Iris pigment epithelial cell (primary cell): ENCODE results near the gene STAT5A.

Experiments used
- DNase-seq: peaks from one replicate; pipeline ENCODE4 v3.0.0-alpha.2; 2011; ENCODE audit warnings: low read depth

STAT5A gene

GRCh38 chr17:42268236-42268635, 20.1 kb upstream of the STAT5A start:
- no peak for DNase-seq

DNA sequence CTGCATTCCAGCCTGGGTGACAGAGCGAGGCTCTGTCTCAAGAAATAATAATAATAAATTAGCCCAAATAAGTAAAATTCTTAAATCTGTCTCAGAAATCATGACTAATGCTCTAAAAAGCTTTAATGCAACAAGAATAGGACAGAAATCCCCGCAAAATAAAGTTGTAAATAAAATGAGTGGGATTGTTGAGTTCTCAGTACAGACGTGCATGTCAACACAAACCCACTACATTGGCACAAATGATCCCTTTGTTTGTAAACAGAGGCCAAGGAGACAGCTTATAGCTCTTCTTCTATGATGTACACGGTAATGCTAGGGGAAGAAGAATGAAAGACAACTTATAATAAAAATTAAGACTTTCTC, 18.1 kb upstream of the STAT5A start:
- peak; percentile 81 for DNase-seq

GRCh38 chr17:42270596-42270995, 17.7 kb upstream of the STAT5A start:
- DNase-seq: peak; percentile 28

- no peak for DNase-seq
These were observed 17.1 kb upstream of the STAT5A start for GRCh38 chr17:42271006-42271778.

DNA sequence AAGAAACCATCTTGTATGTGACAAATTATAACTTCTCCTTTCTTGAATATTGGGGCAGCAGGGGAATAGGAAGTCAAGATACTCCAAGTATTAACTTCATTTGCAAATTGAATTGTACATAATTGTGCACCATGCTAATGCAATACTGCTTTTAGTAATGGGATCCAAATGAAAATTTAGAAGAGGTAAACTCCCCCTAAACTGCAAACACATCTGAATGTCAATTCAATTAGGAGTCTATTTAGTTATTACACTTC, 16.6 kb upstream of the STAT5A start:
- DNase-seq: no peak

DNA sequence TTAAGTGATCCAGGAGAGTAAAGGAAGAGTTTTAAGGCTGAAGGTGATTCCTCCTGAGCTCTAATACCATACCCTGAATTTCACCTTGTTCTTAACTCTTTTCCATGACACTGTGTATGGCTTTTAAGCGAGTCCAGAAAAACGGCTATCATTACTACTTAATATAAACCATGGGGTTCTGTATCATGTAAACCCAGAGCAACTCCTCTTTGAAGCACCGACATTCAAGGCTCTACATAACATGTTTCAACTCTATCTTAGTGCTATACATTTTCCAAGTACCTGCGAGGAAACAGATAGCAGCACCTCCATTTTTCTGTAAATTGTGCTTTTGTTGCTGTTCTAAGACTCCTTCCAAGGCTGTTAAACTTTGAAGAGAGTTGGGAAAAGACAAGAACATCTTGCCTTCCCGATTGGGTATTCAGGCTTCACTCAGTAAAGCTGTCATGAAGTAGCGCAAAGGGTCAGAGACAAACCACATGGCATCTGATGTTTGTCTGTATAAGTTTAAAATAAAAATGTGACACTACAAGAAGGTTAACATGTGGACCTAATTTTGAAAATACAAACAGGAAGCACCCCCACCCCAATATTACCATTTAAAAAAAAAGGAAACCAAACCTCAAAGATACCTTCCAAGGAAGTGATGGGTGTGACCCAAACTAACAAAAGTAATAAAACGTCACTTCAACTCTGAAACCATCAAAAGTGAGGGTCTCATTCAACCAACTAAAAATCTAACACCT, 16.0 kb upstream of the STAT5A start:
- no peak for DNase-seq

GRCh38 chr17:42273474-42274252, 14.6 kb upstream of the STAT5A start:
- DNase-seq: no peak

DNA sequence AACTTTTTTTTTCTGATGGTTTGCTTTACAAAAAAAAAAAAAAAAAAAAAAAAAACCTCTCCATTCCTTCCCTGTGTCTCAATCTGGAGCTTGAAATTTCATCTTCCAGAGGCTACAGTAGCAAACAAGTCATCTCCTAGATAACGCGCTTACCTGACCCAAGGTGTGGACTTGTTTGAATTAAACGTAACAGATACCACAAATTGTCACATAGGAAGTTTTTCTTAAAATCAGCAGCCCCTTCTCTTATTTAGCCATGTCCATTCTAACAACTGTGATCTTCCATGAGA, 14.1 kb upstream of the STAT5A start:
- DNase-seq: no peak

DNA sequence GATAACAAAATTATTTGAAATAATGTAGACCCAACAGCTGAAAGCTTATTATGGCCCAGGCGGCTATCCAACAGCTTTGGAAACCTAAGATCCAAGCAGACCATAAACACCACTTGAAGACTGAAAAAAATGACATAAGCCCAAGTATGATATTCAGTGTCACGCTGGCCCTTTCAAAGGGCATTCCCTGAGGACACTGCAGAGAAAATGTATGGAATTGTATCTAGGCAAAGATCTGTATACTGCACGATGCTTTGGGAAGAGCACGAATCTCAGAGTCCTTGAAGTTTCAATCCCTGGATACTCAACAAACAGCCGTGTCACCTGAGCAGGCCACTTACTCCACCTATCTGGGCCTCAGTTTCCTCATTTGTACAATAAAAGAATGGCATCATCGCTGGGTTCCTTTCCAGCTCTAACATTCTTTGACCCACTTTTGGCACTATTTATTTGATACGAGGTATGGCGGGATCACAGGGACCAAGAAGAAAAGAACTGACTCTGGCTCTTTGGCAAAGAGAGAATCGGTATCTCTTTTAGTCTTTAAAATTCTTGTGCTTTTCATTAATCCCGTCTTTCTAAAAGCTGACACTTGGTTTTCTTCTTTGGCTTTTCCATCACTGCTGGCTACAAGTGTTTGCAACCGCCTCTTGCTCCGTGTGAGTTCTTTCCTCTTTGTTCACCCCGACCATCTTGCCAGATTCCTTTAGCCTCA, 13.3 kb upstream of the STAT5A start:
- DNase-seq: no peak

GRCh38 chr17:42275527-42276358, 12.6 kb upstream of the STAT5A start:
- DNase-seq: peak; percentile 44

DNA sequence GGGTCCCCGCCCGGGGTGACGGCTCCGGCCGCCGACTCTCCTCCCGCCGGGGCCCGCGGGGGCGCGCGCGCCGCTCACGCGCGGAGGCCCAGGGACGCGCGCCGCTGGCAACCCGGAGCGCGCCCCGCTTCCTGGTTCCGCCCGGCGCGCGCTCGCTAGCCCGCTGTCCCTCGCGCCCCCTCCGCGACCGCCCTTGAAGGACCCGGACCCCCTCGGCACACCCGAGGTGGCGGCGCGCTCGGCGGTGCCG, 12.0 kb upstream of the STAT5A start, which contains the start of gene STAT5B:
TSS of gene STAT5B (minus strand) at position 33 of the 250 bp plus-strand sequence. CDS start 44,264 bp downstream, outside the sequence.
- peak; percentile 65 for DNase-seq

GRCh38 chr17:42276609-42277341, 11.5 kb upstream of the STAT5A start:
- DNase-seq: peak; percentile 90

DNA sequence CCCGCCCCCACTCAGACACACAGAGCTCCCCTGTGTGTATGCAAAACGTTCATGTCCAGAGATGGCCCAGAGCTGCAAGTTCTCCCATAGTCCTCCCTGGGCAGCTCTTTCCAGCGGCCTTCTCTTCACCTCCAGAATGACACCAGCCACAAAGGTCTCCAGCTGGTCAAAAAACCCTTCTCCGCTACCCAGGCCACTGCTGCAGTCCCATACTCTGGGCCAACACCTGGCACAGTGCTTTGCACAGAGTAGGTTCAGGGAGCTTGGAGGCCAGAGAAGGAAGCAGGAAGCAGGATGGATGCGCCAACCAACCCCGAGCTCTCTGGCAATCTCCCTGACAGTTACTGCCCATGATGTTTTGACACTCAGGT, 11.0 kb upstream of the STAT5A start:
- no peak for DNase-seq

GRCh38 chr17:42279776-42280630, 8.3 kb upstream of the STAT5A start:
- DNase-seq: no peak

DNA sequence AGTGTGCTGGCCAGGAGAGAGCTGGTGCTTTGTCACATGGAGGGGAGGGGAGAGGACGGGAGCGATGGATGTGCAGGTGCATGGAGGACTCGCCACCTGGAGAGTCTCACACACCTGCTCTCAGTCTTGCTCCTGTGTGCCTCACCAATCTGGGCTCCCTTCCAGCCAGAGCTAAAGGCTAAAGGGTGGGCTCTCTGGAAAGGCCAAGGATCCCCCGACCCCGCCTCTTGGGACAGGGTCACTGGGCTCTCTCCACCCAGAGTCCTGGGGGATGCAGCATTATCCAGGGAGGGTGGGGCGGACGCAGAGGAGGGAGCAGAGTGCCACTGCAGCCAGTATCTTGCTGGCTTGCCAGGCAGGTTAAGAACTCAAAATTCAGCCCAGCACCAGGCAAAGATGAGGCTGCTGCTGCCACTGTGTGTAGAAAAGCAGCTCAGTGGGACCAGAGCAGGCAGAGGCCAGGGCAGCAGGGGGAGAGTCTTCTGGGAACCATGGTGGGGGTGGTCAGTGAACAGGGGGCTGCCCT, 6.7 kb upstream of the STAT5A start:
- no peak for DNase-seq

DNA sequence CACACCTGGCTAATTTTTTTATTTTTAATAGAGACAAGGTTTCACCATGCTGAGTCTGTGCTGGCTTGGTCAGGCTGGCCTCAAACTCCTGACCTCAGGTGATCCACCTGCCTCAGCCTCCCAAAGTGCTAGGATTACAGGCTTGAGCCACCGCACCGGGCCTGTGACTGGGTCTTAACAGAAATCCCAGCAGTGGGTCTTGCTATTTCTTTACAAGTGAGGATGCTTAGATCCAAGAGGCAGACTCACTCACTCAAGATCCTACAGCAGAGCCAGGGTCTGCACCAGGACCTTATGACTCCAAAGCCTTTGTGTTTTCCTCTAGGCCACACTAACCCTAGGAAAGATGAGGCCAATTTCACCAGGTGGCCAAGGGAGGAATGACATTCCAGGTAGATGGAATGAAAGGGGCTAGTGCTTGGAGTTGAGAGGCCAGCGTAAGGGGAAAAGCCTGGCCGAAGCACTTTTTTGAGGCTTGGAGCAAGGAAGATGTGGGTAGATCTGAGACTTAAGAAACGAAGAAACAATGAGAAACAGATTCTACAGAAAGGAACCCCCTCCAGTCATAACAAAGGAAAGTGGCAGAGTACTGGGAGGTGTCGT, 5.7 kb upstream of the STAT5A start:
- DNase-seq: no peak

DNA sequence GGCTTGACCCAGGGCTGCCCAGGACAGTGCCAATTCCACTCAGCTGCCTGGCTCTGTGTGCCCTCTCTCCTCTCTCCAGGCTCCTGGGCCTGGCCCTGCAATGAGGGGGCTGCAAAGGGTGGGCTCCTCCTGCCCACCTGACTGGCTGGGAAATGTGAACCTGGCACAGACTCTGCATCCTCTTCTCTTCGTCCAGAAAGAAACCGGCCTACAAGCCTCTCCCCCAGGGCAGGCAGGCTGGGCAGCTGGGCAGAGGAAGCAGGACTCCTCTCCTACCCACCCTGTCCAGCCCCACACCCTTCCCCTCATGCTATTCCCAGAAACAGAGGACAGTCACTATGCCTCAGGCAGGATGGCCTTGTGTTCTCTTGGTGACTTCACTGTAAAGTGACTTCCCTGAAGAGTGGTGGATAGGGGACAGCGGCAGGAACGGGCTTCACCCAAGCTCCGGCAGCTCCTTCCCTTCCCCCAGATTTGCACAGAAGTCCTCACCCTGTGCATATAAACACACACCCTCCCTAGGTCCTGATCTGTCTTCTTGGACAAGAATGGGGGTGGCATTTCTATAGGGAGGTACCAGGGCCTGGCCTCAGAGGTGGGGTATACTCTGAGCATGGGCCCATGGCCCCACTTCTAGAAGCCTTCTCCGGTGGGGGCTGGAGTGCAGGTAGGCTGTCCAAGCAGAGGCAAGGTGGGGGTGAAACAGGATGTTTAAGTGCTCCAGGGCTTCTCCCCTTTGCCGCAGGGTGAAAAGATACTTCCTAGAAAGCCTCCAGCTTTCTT, 4.9 kb upstream of the STAT5A start:
- no peak for DNase-seq

- no peak for DNase-seq
These were observed 4.3 kb upstream of the STAT5A start for GRCh38 chr17:42284024-42284369.

DNA sequence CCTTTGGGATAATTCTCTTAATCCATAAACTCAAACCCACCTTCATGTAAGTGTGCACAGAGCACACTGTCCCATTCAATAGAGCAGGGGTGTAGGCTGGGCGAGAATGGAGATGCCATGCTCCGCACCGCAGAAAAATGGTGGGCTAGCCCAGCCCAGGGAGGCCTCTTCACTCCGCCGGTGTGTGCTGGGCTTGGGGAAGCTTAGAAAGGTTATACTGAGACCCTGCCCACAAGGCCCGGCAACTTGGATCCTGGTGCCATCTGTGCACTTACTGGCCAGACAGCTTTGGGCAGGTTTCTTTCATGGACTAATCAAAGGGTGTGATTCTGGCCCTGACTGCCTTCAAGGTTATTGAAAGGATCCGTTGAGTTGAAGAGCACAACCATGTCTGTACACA, 3.7 kb upstream of the STAT5A start:
- no peak for DNase-seq
